Measurements from ENCODE around the gene DHPS.

The DHPS gene

DNA sequence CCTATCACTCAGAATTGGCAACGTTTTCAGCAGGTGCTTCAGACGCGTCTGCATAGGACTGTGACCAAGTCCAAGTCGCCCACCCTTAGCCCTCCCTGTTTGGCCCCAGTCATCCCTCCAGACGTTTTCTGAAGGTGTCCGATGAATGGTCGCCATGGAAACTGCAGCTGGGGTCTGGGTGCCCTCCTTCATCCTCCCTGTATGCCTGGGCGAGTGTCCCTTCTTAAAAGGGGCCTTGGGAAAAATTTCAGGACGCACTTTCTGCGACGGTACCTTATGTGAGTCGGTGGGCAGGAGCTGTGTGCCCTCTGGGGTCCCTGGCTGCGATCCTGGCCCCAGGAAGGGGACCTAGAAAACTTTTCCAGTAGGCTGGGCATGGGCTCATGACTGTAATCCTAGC lies 40.2 kb downstream of the DHPS start:
- DNase-seq, result no peak

DNA sequence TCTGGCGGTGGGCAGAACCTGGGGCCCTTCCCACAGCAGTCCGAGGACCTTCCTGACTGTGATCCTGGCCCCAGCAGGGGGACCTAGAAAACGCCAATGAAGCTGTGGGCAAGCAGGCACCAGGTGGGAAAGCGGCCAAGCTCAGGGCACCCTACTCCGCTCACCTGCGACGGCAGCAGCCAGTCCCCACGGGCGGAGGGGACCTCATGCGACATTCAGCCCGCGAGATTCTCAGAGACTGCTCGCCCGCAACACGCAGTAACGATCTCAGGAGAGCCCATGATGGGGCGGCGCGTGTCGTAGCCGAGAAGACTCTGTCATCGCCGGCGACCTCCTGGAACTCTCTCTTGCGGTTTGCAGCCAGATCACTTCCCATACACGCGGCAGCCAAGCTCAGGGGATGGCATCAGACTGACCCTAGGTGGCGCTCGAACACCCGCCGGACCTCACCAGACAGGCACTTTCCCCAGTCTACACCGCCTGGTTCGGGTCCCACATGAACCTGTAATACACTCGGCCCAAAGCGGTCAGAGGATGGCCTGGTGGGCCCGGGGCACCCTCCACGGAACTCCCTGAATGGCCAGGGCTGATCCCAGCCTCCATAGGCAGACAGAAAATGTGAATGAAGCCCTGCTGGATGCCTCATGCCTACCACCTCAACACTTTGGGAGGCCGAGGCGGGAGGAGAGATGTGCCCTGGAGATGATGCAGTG lies 41.6 kb downstream of the DHPS start:
- DNase-seq, result peak; percentile 87

DNA sequence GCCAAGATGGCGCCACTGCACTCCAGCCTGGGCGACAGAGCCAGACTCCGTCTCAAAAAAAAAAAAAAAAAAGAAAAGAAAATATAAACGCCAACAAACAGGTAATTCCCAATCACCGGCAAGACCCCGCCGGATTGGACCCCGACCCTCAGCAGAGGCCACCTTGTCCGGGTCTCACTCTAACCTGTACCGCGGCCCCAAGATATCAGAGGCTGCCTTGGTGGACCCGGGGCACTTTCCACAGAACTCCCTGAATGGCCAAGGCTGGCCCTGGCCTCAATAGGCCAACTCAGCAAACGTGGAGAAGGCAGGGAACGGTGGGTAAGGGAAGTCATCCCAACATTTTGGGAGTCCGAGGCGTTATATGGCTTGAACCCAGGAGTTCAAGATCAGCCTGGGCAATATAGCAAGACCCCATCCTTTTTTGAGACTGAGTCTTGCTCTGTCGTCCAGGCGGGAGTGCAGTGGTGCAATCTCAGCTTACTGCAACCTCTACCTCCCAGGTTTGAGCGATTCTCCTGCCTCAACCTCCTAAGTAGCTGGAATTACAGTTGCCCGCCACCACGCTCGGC lies 43.0 kb downstream of the DHPS start:
- no peak for DNase-seq

DNA sequence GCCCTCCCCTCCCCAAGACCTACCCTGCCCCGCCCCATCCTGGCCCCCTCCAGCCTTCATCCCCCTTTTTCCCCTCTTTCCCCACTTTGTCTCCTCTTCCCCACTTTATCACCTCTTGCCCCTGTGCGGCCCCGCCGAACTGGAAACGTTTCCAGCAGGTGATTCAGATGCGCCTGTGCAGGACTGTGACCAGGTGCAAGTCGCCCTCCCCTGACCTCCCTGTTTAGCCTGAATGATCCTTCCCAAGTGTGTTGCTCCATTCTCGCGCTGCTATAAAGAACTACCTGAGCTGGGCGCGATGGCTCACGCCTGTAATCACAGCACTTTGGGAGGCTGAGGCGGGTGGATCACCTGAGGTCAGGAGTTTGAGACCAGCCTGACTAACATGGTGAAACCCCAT lies 45.0 kb downstream of the DHPS start:
- DNase-seq, result no peak

DNA sequence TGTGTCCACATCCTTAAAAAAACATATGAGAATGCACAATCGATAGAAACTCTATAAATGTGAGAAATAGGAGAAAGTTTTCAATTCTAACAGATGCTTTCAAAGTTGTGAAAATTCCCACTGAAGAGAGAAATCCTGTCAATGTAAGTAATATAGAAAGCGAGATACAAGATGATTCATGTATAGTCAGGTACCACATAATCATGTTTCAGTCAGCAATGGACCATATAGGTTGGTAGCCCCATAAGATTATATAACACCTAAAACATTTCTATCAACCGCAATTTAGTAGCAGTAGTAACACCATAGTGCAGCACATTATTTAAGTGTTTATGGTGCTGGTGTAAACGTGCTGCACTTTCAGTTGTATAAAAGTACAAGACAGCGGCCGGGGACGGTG lies 52.5 kb downstream of the DHPS start:
- no peak for DNase-seq

DNA sequence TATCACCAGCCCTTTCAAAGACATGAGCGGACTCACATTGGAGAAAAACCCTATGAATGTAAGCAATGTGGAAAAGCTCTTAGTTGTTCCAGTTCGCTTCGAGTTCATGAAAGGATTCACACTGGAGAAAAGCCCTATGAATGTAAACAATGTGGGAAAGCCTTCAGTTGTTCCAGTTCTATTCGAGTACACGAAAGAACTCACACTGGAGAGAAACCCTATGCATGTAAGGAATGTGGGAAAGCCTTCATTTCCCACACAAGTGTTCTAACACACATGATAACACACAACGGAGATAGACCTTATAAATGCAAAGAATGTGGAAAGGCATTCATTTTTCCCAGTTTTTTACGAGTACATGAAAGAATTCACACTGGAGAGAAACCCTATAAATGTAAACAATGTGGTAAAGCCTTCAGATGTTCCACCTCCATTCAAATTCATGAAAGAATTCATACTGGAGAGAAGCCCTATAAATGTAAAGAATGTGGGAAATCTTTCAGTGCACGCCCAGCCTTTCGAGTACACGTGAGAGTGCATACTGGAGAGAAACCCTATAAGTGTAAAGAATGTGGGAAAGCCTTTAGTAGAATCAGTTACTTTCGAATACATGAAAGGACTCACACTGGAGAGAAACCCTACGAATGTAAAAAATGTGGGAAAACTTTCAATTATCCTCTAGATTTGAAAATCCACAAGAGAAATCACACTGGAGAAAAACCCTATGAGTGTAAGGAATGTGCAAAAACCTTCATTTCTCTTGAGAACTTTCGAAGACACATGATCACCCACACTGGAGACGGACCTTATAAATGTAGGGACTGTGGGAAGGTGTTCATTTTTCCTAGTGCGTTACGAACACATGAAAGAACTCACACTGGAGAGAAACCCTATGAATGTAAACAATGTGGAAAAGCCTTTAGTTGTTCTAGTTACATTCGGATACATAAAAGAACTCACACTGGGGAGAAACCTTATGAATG lies 53.3 kb downstream of the DHPS start:
- DNase-seq, result no peak

DNA sequence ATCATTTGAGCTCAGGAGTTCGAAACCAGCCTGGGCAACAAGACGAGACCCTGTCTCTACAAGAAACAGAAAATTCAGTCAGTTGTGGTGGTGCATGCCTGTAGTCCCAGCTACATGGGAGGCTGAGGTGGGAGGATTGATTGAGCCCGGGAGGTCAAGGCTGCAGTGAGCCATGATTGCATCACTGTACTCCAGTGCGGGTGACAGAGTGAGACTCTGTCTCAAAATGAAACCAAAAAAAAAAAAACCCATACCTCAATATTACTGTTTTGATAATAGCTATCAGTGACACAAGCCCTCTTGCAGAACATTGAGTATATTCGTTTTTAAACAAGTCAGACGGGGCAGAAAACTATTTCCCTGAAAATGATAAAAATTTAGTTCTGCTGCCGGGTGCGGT lies 54.7 kb downstream of the DHPS start:
- no peak for DNase-seq
